Stimulated activated CD8-positive, alpha-beta memory T cell treated with anti-CD3 and anti-CD28 coated beads, Interleukin-2, amount 100 ng/mL, for 48 hours (primary cell): Measurements from ENCODE around the gene DLGAP4.
"Not testable (repeated sequence)": the region's sequence is repeated elsewhere in the genome, so short reads cannot be mapped to it uniquely, and the experiment has no call there.

Source experiments
- DNase-seq, 2 donors: peaks; one replicate each; pipeline ENCODE4 v3.0.0-alpha.2; 2020; ENCODE audit warnings: low read depth in 2 of 2

Gene DLGAP4

DNA sequence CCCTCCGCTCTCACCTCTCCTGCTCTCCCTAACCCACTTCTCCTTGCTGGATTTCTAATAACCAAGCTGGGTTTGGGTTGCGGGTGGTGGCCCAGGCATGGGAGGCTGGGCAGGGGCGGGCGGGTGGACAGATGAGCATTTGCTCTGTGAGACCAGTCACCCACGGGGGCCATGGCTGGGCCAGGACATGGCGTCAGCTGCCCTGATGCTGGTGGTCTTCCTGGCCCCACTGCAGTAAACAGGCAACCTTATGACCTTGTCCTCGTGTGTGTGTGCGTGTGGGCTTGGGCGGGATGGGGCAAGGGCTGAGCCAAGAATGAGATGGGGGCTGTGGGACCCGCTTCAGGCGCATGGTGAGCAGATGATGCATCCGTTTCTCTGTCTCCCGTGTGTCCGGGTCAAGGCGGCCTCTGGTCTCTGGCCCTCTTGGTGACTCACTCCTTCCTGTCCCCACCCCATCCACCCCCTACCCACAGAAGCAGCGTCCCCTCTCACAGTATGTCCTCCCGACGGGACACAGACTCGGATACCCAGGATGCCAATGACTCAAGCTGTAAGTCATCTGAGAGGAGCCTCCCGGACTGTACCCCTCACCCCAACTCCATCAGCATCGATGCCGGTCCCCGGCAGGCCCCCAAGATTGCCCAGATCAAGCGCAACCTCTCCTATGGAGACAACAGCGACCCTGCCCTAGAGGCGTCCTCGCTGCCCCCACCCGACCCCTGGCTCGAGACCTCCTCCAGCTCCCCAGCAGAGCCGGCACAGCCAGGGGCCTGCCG lies 193.8 kb downstream of the DLGAP4 start:
- no peak for DNase-seq

DNA sequence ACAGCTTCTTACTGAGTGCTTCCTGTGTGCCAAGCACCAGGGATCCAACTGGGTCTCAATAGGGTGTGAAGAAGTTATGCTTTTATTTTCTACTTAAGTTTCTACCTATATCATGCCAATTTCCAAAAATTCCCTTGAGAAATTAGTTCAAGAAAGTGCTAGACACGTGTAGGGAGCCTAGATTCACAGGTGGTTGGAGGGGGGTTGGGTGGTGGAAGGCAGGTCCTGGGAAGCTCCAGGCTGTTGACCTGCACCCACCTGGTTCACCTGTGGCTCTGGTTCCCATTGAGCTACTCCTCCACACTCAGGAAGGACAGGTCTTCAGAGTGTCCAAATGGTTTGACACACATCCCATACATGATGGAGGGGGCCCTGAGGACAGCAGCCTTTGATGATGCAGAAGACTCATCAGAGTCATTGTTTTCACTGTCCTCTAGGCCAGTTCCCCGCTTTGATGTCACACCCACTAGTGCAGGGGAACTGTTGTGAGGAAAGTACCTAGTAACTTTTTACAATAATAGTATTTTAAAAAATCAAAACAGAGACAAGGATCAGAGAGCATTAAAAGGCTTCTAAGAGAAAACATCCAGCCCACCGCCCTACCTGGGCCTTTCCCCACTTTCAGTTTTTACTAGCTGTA lies 195.3 kb downstream of the DLGAP4 start:
- no peak for DNase-seq

- DNase-seq, result no peak
Measured at GRCh38 chr20:36504295-36504694, 198.2 kb downstream of the DLGAP4 start.

GRCh38 chr20:36506253-36506652 lies 200.1 kb downstream of the DLGAP4 start:
- no peak for DNase-seq

DNA sequence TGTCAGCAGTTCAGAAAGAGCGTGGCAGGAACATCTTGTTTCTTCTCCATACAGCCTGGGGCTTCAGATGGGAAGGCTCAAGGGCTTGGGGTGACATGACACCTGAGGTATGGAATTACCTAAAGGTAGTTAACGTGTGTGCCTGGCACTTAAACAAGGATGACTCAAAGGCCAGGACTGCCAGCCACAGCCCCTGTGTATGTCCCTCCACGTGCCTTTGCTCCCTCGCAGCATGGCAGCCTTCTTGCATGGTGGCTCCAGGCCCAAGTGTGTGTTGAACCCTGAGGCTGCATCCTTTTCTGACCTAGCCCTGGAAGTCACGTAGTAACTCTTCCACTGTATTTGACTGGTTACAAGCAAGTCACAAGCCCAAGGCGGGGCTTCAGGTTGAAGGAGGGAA lies 201.6 kb downstream of the DLGAP4 start:
- DNase-seq, result no peak

DNA sequence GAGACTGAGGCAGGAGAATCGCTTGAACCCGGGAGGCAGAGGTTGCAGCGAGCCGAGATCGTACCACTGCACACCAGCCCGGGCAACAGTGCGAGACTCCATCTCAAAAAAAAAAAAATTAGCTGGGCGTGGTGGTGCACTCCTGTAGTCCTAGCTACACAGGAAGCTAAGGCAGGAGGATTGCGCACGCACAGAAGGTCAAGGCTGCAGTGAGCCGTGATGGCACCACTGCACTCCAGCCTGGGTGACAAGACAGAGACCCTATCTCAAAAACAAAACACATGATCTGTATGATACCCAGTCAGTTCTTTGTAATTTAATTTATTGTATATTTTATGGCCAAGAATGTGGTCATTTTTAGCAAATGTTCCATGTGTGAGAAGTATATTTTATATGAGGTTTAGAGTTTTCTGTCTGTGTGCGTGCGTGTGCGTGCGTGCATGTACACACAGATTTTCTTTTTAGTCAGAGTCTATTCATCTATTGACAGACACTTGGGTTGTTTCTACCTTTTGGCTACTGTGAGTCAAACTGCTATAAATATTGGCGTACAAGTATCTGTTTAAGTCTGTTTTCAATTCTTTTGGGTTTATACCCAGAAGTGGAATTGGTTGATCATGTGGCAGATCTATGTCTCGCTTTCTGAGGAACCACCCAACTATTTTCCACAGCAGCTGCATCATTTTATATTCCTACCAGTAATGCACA lies 213.0 kb downstream of the DLGAP4 start:
- no peak for DNase-seq

DNA sequence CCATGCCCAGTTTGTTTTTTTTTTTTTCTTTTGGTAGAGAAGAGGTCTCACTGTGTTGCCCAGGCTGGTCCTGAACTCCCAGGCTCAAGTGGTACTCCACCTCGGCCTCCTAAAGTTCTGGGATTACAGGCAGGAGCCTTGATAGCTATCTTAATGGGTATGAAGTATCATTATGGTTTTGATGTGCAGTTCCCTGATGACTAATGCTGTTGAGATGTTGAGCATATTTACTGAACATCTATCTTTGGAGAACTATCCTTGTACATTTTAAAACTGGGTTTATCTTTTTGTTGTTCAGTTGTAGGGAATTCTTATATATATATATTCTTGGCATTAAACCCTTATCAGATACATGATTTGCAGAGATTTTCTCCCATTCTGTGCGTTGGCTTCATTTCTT lies 213.8 kb downstream of the DLGAP4 start:
- DNase-seq, result no peak

- no peak for DNase-seq
Measured at GRCh38 chr20:36521526-36521925, 215.4 kb downstream of the DLGAP4 start.

DNA sequence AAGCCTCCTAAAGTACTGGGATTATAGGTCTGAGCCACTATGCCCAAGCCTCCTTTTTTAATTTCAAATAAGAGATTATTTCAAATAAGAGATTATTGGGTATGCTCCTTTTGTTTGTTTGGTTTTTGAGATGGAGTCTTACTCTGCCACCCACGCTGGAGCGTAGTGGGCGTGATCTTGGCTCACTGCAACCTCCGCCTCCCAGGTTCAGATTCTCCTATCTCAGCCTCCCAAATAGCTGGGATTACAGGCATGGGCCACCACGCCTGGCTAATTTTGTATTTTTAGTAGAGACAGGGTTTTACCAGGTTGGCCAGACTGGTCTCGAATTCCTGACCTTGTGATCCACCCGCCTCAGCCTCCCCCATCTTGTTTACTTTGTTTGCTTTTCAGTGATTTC lies 216.3 kb downstream of the DLGAP4 start:
- DNase-seq, result not testable (repeated sequence)

DNA sequence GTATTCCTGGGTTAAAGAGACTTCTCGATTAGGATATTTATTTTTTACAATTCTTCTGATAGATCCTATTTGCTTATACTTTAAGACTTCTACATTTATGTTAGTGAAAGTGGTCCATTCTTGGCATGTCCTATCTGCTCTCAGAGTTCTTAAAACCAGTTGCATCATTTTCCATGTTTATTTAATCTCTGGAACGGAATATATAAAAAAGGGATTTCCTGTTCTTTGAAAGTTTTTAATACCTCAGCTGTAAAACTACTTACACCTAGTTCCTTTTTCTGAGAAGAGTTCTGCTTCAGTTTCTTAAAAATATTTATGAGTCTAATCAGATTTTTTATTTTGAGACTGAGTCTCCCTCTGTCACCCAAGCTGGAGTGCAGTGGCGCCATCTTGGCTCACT lies 217.2 kb downstream of the DLGAP4 start:
- DNase-seq, result no peak

DNA sequence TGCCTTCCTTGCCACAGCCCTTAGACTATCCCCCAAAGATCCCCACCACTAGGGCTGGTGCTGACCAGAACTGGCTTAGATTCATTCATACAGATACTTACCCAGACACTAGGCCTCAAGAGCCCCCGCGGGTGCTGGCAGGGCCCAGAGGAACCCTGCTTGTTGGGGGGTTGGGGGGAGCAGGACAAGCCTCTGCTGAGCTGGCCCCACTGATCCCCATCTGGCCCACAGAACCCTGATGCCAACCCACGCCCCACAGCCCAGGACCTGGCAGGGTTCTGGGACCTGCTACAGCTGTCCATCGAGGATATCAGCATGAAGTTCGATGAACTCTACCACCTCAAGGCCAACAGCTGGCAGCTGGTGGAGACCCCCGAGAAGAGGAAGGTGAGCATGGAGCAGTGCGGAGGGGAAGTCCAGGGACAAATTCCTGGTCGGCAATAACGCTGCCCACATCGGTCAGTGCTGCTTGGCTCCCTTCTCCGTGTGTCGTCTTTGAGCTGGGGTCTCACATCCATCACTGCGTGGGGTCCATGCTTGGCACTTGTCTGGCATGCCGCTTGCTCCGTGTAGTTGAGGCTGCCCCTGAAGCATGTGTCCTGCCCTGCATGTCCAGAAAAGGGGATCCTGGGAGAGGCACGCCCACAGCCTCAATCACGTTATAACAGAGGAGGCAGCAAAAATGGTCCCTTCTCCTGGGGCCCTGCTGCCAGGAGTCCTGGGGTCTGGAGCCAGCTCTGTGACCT lies 219.7 kb downstream of the DLGAP4 start:
- no peak for DNase-seq

DNA sequence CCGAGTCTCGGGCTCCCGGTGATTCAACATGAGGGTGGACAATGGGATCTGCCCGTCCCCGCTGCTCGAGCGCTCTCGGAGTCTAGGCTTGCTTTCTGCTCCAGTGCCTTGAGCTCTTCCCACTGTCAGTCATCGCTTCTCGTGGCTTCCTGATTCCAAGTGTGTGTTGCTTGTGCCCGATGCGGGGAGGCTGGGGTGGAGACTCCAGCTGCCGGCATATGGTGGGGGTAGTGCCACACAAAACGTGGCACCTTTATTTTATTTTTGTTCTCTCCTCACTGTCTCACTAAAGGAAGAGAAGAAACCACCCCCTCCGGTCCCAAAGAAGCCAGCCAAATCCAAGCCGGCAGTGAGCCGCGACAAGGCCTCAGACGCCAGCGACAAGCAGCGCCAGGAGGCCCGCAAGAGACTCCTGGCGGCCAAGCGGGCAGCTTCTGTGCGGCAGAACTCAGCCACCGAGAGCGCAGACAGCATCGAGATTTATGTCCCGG lies 220.4 kb downstream of the DLGAP4 start:
- DNase-seq, result no peak

DNA sequence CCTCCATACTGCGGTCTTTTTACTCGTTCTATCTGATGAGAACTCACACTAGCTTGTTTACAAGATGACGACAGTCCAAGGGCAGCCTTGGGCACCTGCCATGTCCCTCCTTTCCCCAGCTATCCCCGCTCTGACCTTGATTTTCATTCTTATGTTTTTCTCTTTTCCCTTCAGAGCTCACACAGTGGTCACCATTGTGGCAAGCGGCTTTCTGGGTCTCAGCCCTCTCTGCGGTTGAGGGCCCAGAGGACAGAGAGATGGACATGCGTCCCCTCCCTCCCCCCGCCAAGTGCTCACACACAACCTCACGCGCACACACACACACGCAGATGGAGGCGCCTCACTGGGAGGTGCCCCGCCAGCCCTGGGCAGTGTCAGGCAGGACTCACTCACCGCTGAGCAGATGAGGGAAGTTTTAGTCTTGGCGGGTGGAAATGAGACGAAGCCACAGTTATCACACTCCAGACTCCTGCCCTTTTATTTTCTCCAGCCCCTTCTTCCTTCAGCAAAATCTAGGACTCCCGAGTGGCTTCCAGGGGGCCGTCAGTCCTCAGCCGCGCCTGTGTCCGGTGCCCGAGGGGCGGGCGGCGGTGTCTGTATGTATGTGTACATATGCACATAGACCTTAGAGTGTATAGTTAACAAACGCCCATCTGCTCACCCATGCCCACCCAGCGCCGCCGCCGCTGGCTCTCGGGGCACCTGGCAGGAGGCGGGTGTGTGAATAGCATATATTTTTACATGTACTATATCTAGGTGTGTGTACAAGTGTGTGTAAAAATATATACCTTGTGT lies 221.4 kb downstream of the DLGAP4 start:
- no peak for DNase-seq

GRCh38 chr20:36528176-36528874 lies 222.2 kb downstream of the DLGAP4 start:
- no peak for DNase-seq

GRCh38 chr20:36528875-36529417 lies 222.8 kb downstream of the DLGAP4 start:
- DNase-seq, result no peak

GRCh38 chr20:36532388-36532787 lies 226.2 kb downstream of the DLGAP4 start:
- no peak for DNase-seq

DNA sequence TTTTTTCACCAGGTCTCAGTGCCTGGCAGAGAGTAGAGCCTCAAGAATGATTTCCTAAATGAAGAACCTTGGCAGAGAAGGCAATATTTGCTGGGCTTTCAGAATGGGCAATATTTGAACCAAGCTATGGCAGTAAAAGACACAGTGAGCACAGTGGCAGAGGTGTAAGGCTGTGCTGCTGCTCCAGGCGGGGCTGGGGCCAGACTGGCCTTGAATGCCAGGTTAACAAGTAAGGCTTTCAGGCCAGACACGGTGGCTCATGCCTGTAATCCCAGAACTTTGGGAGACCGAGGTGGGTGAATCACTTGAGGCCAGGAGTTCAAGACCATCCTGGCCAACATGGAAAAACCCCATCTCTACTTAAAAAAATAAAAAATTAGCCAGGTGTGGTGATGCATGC lies 226.7 kb downstream of the DLGAP4 start:
- no peak for DNase-seq

DNA sequence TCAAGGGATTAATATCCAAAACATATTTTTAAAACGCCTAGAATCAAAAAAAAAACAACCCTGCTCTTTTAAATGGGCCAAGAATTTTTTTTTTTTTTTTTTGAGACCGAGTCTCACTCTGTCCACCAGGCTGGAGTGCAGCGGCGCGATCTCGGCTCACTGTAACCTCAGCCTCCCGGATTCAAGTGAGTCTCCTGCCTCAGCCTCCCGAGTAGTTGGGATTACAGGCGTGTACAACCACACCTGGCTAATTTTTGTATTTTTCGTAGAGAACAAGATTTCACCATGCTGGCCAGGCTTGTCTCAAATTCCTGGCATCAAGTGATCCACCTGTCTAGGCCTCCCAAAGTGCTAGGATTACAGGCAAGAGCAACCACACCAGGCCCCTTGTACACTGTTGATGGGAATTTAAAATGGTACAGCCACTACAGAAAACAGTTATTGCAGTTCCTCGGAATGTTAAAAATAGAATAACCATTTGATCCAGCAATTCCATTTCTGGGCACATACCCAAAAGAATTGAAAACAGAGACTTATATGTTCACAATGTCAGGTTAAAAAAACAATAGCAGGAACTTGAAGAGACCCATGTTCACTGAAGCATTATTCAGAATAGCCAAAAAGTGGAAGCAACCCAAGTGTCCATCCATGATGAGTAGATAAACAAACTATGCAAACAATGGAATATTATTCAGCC lies 232.0 kb downstream of the DLGAP4 start:
- no peak for DNase-seq

- no peak for DNase-seq
Measured at GRCh38 chr20:36540551-36541211, 234.5 kb downstream of the DLGAP4 start.
